Kidney (tissue), 14 donors: ENCODE results near the gene AGFG2. TPM values are rescaled to one million over a fixed set of nuclear protein-coding genes. Genes with fewer than 3 reads are reported as not detected.

Experiments
- DNase-seq, 5 donors: peaks; one replicate each; pipeline ENCODE4 v3.0.0-alpha.2; 2013 to 2020
- FAIRE-seq: peaks from 2 replicates; lab custom pipeline; 2012; peaks lifted over from hg19 to GRCh38; lab: Jason Lieb, UNC
- H3K27ac ChIP-seq, 2 donors: one replicate each; pipeline ENCODE4 v1.7.0; 2013; ENCODE audit warnings: low read depth in 2 of 2, low read length in 2 of 2, inconsistent platforms in 1 of 2
- H3K27me3 ChIP-seq: one replicate; pipeline ENCODE4 v1.7.1; 2013; ENCODE audit warnings: low read length, inconsistent platforms; ENCODE audit not compliant: control insufficient read depth, insufficient read depth
- H3K36me3 ChIP-seq, 3 donors: one replicate each; pipeline versions ENCODE4 v1.7.0 to v1.7.1; 2013; ENCODE audit warnings: low read length in 3 of 3, control low read depth in 1 of 3, inconsistent platforms in 1 of 3; ENCODE audit not compliant: insufficient read depth in 3 of 3, control insufficient read depth in 2 of 3
- H3K4me1 ChIP-seq, 3 donors: one replicate each; pipeline versions ENCODE4 v1.7.0 to v1.7.1; 2013; ENCODE audit warnings: low read length in 3 of 3, inconsistent platforms in 1 of 3, low read depth in 1 of 3; ENCODE audit not compliant: control insufficient read depth in 2 of 3, insufficient read depth in 2 of 3
- H3K4me3 ChIP-seq, 3 donors: one replicate each; pipeline versions ENCODE4 v1.7.0 to v1.8.1; 2013; ENCODE audit warnings: low read length in 3 of 3, control low read depth in 1 of 3, inconsistent platforms in 1 of 3
- H3K9ac ChIP-seq, 3 donors: one replicate each; pipeline versions ENCODE4 v1.7.0 to v1.7.1; 2013; ENCODE audit warnings: low read length in 3 of 3, control low read depth in 1 of 3, inconsistent platforms in 1 of 3
- H3K9me3 ChIP-seq, 3 donors: one replicate each; pipeline versions ENCODE4 v1.7.0 to v1.7.1; 2013; ENCODE audit warnings: low read length in 3 of 3, control low read depth in 1 of 3, inconsistent platforms in 1 of 3; ENCODE audit not compliant: control insufficient read depth in 2 of 3, insufficient read depth in 1 of 3
- intact Hi-C: fragments of 100-400 bp; cut with DNase I; formaldehyde crosslinking; loops from one replicate; pipeline ENCODE4 v1.11.1; 2022
- polyA plus RNA-seq: library from polyadenylated mRNA; stranded (reverse); fragments of 350-450 nt; fragmentation: Illumina TruSeq; extraction: RNeasy Lipid Tissue Mini Kit (QIAGEN cat#74804); gene quantifications from one replicate; pipeline ENCODE4 v1.2.3, GENCODE V29; 2014; ENCODE audit warnings: low read depth, low replicate concordance; ENCODE audit not compliant: insufficient read depth
- total RNA-seq: library from RNA; stranded (reverse); fragmentation: NEBNext Ultra II Directional; extraction: Animal tissue kit (Norgen Biotek cat#: 25700); gene quantifications from one replicate; pipeline ENCODE4 v1.2.1, GENCODE V29; 2021
- TF ChIP-seq, protein P1 (sequence below): IDR thresholded peaks from 3 replicates; pipeline ENCODE4 v1.5.1; 2012; ENCODE audit warnings: mild to moderate bottlenecking, moderate library complexity, borderline replicate concordance; ENCODE audit not compliant: insufficient read depth; ENCODE audit errors: extremely low read depth
- donor health status: control.
- donor health status: control.
- donor health status: control.
- donor health status: control.
- donor health status: control.
- donor health status: DM: yes; HTN: yes; CAD: no.
- donor health status: Normal renal cell carcinoma (clear cell type).

AGFG2 gene
- total and polyA plus RNA-seq, 2 donors from 2014 or later: 24.3 to 37.3 TPM

DNA sequence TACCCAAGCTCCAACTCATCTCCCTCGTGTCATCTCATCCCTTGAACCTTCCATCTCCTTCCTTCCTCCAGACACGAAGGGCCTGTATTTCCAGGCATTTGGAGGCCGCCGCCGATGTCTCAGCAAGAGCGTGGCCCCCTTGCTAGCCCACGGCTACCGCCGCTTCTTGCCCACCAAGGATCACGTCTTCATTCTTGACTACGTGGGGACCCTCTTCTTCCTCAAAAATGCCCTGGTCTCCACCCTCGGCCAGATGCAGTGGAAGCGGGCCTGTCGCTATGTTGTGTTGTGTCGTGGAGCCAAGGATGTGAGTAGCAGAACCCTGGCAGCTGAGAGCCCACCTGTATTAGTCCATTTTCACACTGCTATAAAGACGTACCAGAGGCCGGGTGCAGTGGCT is 52.6 kb downstream of the AGFG2 start:
- Histone ChIP-seq H3K27ac (no peak overlapping the region), H3K36me3 (no peaks in the 10 kb centered on the region), H3K9ac (no peak overlapping the region), H3K4me3 (no peak overlapping the region), H3K27me3 (no peaks in the 10 kb centered on the region), H3K4me1 (peaks cover 0 to 3% (median 0%) of the 10 kb centered on the region in 3 donors), H3K9me3 (no peaks in the 10 kb centered on the region)
- DNase-seq: no peak
- TF ChIP-seq, protein P1, sequence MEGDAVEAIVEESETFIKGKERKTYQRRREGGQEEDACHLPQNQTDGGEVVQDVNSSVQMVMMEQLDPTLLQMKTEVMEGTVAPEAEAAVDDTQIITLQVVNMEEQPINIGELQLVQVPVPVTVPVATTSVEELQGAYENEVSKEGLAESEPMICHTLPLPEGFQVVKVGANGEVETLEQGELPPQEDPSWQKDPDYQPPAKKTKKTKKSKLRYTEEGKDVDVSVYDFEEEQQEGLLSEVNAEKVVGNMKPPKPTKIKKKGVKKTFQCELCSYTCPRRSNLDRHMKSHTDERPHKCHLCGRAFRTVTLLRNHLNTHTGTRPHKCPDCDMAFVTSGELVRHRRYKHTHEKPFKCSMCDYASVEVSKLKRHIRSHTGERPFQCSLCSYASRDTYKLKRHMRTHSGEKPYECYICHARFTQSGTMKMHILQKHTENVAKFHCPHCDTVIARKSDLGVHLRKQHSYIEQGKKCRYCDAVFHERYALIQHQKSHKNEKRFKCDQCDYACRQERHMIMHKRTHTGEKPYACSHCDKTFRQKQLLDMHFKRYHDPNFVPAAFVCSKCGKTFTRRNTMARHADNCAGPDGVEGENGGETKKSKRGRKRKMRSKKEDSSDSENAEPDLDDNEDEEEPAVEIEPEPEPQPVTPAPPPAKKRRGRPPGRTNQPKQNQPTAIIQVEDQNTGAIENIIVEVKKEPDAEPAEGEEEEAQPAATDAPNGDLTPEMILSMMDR: no peak
- no peak for FAIRE-seq
- intact Hi-C loops: no loop called here

DNA sequence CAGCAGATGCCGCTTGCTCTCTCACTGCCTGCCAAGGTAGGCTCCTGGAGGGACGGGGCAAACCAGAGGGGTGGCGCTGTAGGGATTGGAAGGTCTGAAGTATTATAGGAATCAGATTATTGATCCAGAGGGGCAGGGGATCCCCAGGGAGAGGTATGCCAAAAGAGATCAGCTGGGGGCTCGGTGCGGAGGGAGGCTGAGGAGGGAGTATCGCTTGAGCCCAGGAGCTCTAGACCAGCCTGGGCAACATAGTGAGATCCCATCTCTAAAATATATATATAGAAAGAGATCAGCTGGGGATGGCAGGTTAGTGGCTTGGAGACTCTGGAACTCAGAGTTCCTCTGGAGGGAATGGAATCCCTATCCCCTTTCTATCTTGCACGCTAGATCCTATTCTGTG is 56.2 kb downstream of the AGFG2 start:
- Histone ChIP-seq H3K9me3 (no peaks in the 10 kb centered on the region), H3K27me3 (no peaks in the 10 kb centered on the region), H3K4me3 (no peak overlapping the region), H3K9ac (no peak overlapping the region), H3K4me1 (no peaks in the 10 kb centered on the region), H3K36me3 (no peaks in the 10 kb centered on the region), H3K27ac (no peak overlapping the region)
- TF ChIP-seq, protein P1: no peak
- intact Hi-C loops: no loop called here
- DNase-seq: no peak
- no peak for FAIRE-seq

DNA sequence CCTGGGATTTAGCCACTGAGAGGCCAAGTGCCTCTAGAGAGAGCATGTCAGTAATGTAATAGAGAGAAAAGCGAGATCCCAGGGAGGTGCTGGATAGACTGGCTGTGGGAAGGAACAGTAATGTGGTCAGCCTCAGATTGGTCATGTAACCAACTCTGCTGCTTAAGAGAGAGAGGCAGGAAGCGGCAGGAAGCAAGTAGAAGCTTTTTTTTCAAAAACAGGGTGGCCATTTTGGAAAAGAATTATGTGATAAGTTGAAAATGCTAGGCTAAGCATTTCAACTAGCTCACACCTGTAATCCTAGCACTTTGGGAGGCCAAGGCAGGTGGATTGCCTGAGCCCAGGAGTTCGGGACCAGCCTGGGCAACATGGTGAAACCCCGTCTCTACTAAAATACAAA is 59.4 kb downstream of the AGFG2 start:
- Histone ChIP-seq H3K27me3 (no peaks in the 10 kb centered on the region), H3K4me1 (no peaks in the 10 kb centered on the region), H3K4me3 (no peak overlapping the region), H3K9me3 (no peaks in the 10 kb centered on the region), H3K36me3 (no peaks in the 10 kb centered on the region), H3K27ac (no peak overlapping the region), H3K9ac (no peak overlapping the region)
- intact Hi-C loops: no loop called here
- DNase-seq (no peak), FAIRE-seq (no peak)
- TF ChIP-seq, protein P1: no peak
